ENCODE results near the gene RALGPS1.

- no peak for TF ChIP-seq CTCF (IDR thresholded peaks at IDR 0.05 in 8 of 11, conservative IDR thresholded peaks at IDR 0.05 in 3 of 11)
- no peak for TF ChIP-seq POLR2A (IDR thresholded peaks at IDR 0.05)
Observed at GRCh38 chr9:127201071-127201541, 286.5 kb downstream of the RALGPS1 start.
